NCI-H524 (cell line): ENCODE measurements around the gene ERCC6L.

Source experiments
- DNase-seq, 2 experiments: peaks; one replicate each; lab custom pipeline; 2025; lab: John Stamatoyannopoulos, UW

Gene ERCC6L, protein sequence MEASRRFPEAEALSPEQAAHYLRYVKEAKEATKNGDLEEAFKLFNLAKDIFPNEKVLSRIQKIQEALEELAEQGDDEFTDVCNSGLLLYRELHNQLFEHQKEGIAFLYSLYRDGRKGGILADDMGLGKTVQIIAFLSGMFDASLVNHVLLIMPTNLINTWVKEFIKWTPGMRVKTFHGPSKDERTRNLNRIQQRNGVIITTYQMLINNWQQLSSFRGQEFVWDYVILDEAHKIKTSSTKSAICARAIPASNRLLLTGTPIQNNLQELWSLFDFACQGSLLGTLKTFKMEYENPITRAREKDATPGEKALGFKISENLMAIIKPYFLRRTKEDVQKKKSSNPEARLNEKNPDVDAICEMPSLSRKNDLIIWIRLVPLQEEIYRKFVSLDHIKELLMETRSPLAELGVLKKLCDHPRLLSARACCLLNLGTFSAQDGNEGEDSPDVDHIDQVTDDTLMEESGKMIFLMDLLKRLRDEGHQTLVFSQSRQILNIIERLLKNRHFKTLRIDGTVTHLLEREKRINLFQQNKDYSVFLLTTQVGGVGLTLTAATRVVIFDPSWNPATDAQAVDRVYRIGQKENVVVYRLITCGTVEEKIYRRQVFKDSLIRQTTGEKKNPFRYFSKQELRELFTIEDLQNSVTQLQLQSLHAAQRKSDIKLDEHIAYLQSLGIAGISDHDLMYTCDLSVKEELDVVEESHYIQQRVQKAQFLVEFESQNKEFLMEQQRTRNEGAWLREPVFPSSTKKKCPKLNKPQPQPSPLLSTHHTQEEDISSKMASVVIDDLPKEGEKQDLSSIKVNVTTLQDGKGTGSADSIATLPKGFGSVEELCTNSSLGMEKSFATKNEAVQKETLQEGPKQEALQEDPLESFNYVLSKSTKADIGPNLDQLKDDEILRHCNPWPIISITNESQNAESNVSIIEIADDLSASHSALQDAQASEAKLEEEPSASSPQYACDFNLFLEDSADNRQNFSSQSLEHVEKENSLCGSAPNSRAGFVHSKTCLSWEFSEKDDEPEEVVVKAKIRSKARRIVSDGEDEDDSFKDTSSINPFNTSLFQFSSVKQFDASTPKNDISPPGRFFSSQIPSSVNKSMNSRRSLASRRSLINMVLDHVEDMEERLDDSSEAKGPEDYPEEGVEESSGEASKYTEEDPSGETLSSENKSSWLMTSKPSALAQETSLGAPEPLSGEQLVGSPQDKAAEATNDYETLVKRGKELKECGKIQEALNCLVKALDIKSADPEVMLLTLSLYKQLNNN

DNA sequence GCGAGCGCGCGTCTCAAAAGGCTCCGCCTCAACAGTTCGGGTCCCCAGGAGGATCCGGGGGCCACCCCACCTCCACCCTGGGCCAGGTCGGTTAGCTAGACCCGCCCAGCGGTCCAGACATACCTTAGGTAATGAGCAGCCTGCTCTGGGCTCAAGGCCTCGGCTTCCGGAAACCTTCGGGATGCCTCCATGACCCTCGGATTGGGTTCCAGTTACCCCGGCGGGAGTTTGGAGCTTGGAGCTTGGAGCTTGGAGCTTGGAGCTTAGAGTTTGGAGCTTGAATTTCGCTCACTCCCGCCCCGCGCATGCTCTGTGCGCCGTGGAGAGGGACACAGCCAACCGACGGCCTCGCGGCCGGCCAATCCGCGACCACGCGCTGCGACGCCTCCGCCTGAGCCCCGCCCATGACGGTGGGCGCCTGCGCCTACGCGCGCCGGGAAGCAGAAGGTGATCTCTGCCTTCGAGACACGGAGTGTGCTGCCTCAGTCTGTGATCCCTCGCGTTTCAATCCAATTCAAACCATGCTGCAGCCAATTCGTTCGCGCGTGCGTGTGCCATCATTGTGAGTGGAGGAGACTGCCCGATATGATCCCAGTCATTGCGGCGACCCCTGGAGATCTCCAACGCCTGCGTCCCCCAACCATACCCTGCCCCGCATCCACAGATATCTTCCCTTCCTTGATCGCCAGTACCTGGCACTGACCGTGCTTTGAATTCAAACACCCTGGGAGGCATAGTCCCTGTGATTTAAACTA is at the start of gene ERCC6L:
Gene ERCC6L, minus strand, starts transcription at position 307 of the 755 bp plus-strand sequence. Its CDS starts 116 bp downstream, at position 191.
- peak; percentile 79 to 82 for DNase-seq

DNA sequence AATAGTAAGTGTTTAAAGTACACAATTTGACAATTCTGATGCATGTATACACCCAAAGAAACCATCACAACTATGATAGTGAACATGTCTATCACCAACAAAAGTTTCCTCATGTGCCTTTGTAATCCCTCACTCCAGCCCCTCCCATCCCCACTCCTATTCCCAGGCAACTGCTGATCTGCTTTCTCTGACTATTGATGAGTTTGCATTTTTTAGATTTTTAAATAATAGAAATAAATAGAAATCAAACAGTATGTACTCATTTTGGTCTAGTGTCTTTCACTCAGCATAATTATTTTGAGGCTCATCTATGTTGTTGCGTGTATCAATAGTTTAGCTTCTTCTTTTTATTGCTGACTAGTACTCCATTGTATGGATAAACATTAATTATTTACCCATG is 43.5 kb upstream of the ERCC6L start:
- no peak for DNase-seq

DNA sequence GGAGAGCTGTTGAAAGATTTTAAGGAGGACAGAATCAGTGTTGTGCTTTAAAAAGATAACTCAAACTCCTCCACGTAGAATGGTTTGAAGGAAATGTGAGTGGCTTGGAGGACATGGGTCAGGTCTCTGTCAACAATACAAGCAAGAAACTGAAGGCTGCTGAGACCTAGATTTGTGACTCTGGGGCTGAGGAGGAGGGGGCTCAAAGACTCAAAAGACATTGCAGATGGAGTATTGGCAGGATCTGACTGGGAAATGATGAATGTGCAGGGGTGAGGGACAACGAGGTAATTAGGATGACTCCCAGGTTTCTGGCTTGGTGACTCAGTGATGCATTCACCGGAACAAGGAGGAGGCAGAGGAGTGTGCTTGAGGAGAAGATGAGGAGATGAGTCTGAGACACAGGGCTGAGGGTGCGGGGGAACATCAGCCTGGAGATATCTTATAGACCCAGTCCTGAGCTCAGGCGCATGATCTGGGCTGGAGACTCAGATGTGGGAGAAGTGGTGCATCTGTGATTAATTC is 41.6 kb upstream of the ERCC6L start:
- no peak for DNase-seq

DNA sequence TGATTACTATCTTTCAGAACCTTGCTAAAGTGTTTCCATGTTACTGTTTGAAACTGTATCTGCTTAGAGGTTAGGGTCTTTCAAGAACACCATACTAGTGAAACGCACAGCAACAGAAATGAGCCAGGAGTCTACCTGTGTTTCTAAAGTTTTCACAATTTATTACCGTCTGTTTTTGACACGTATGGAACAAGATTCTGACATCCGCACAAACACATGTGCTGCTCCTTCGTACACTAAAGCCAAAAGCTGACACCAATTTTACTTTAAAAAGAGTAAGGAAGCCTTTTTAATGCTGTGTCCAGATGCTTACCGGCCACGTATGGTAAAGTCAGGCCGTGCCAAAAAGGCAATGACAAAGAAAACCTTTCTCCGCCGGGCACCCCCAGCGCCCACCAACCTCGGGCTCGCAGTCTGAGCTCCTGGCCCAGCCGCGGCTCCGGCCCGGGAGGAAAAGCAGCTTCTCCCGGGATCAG is 37.7 kb upstream of the ERCC6L start:
- no peak for DNase-seq

DNA sequence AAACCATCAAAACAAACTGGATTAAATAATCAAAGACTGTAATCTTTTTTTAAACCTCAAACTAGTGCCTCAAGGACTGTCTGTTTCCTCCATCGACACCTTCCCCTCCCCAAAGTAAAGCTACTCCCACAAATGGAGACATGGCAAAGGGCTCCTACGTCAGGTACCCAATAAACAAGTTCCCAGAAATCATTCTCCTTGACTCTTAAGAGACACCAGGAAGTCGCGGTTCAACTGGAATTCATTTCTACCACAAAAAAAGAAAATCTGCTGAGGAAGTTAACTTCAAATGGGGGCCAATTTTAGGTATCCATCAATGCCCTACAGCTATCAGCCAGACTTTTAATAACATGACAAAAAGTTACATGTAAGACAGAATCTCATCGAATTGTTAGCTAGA is 35.7 kb upstream of the ERCC6L start:
- no peak for DNase-seq

DNA sequence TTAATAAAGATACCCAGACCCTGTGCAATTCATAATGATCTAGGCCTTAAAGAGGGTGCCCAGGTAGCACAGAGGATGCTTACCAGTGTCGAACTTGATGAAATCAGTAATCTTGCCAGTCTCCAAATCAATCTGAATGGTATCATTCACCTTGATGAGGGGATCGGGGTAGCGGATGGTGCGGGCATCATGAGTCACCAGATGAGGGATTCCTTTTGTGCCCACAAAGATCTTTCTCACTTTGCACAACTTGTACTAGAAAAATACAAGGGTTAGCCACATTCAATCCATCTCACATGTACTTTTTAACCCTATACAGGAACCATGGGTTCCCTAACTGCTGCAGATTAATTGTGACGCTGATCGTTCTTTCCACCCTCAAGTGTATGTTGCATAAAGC is 34.9 kb upstream of the ERCC6L start:
- DNase-seq: no peak

DNA sequence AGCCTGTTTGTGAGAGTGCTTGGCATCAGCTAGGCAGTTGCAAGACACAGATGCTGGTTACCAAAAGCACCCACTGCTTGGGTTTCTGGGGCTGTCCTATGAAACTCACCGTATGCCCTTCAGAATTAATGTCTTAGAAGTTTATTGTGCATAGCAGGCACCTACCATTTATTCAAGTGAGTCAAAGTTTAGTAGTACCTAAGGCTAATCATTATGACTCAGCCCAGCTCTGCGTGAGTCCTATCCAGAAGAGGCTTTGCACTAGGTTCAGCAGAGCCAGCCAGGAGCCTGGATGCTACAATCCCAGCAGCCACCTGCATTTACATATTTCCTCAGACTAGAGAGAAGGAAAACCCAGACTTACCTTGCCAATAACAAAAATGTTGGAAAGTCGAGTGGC is 34.0 kb upstream of the ERCC6L start:
- DNase-seq: no peak

DNA sequence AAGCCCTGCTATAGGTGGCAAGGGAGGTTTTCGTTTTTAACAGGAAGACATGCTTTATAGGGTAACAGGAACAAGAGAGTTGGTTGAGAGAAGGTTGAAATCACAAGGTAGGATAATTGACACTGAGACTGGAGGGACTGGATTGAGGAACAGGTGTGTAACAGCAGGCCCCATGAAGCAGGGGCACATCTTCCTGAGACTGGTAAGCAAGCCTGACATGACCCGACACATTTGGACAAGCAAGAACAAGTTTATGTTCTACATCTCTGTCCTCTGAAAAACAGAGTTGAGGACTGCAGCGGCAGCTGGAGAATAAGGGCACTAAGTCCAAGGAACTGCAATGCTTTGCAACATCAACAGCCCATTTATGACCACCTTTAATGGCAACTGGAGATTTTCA is 33.0 kb upstream of the ERCC6L start:
- DNase-seq: no peak

DNA sequence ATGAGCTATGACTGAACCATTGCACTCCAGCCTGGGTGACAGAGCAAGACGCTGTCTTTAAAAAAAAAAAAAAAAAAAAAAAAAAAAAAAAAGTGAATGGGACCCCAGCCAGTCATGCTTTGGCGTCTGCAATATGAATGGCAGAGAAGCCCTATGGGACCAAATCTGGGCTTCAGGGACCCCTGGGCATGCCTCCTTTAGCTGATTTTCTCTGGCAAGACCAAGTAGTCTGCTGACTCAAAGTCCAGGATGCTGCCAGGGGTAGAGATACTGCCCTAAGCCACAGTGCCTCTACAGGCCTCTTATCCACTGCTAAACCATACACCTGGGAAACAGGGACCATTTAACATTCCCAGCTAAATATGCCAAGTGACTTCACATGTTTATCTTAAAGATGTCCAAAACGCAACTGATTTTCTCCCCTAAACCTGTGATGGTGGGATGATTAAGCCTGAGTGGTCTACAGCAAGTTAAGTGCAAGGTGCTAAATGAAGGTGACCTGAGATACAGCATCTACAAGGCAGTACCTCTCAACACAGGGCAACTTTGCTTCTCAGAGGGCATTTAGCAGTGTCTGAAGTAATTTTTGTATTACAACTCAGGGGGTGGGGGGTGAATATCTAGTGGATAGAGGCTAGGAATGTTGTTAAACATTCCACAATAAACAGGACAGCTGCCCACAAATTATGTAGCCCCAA is 32.4 kb upstream of the ERCC6L start:
- no peak for DNase-seq

DNA sequence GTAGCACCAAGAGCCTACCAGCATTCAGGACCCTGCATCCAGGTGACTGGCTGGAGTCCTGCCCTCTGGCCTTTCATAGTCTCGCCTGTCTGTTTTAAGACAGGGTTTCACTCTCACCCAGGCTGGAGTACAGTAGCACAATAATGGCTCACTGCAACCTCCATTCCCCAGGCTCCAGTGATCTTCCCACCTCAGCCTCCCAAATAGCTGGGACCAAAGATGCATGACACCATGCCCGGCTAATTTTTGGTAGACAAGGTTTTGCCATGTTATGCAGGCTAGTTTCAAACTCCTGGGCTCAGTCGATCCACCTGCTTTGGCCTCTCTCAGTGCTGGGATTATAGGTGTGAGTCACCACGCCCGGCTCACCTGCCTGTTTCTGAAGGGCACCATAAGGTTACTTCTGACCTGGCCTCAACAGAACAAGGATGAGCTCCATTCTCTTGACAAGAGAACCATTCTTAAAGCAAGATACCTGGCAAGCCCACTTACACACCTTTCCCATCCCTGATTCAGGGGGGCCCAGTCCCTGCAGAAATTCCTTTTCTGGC is 31.6 kb upstream of the ERCC6L start:
- DNase-seq: no peak

DNA sequence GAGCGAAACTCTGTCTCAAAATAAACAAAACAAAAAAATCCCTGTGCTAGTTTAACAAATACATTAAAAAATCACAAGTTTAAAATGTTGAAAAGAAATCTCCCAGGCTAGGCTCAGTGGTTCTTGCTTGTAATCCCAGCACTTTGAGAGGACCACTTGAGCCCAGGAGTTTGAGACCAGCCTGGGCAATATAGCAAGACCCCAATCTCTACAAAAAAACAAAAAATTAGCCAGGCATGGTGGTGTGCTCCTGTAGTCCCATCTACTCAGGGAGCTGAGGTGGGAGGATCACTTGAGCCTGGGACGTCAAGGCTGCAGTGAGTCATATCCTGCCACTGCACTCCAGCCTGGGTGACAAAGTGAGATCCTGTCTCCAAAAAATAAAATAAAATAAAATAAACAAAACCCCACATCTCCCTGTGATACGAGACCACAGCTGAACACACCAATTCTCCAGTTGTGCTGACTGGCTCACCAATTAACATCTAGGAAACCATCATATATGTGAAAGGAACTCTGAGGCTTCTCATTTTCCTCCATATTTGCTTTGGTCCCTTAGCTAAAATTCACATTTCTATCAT is 30.9 kb upstream of the ERCC6L start:
- DNase-seq: no peak

DNA sequence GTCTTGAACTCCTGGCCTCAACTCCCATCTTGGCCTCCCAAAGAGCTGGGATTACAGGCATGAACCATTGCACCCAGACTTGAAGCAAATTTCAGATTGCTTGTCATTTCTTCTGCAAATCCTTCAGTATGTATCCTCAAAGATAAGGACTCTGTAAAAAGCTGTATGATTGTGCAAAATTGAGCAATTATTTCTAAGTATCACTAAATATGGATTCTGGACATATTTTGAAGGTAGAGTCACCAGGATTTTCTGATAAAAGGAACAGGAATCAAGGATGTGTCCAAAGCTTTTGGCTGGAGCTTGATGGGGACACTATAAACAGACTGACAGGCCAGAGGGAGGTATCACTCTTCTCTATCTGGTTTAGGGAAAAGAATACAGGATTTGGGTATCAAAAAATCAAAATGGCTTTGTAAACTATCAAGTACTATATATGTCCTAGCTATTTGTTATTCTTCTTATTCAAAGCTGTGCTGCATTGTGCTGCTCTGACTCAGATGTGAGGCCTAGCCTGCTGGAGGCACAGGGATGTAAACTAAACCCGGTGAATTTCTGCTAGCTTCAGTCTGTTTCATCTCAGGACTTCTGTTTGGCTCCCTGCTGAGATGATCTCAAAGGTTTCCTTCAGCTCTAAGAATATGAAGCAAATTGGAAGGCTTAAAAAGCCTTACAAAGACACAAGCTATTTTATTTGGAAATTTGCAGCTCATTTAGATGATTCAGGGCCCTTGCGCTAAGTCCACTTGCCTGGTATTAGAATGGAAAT is 30.0 kb upstream of the ERCC6L start:
- no peak for DNase-seq

DNA sequence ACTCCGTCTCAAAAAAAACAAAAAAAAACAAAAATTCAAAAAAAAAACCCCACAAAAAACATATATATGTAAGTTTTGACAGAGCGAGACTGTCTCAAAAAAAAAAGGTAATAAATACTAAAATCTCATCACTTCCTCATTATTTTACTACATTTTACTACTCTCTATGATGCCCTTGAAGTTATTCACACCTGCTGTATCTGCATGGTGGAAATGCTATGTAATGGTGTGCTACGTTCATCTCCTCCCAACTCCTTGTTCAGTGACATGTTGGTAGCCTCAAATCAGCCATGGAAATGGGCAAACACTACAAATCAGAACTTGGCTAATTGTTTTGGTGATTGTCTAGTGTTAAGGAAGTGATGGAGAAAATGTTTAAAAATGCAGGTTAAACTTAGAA is 26.4 kb upstream of the ERCC6L start:
- no peak for DNase-seq

DNA sequence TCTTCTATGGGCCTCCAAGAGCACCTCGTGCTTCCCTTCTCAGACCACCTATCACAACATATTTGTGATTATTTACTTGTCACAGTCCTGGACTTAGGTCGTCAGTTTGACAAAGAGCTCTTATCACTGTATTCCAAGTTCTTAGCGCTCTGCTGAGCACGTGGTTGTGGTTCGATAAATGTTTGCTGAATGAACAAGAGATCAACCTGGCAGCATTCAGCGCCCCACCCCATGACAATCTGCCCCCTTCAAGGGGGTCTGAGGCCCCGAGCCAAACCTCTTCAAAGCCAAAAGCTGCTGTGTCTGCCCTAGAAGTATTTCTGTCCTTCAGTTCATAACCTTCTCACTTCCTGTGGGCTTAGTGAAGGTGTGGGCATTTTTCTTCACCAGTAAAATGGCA is 23.2 kb upstream of the ERCC6L start:
- peak in 1 of 2 experiments; percentile 37 for DNase-seq

DNA sequence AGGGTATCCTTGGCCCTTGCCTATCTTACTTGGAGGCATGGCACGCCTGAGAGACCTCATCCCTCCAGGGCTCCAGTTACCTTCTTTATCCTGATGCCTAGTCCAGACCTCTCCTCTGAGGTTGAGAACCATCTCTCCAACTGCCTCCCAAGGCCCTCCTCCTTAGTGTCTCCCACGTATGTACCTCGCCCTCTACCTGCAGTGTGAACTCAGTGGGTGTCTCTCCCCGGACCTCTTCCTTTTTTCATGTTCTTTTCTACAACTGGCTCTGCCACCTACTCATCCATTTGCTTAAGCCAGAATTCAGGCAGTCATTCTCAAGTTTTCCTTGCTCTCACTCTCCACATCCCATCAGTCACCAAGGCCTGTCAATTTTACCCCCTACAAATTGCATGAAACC is 21.6 kb upstream of the ERCC6L start:
- no peak for DNase-seq

DNA sequence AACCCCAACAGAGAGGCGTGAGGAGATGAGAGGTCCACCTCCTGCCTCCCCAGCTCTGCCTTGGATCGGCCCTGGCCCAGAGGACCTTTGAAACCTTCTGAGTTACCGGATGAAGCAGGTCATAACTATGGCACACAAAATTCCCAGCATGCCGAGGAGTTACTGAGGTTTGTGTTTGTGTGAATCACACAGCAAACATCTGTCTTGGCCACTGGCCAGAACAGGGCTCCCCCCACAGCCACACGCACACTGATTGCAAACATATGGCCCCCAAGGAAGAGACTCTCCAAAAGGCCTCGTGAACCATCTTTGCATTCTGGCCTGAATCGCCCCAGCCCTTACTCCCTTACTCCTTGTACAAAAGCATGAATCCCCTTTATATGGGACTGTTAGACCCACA is 19.3 kb upstream of the ERCC6L start:
- DNase-seq: peak in 1 of 2 experiments; percentile 35

DNA sequence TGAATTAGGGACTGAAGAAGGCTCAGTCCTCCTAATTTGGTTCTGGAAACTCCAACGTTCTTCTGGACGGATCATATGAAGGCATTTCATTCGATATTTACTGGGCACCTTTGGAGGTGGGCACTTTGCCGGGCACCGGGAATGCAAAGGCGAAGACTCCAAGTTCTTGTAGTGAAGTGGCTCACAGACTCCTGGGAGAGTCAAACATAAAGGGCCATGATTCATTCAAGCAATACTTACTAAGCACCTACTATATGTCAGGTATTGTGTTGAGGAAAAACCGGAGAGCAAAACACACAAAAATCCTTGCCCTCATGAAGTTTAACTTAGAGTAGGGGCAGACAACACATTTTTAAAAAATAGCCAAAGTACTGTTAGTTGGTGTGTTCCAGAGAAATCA is 17.0 kb upstream of the ERCC6L start:
- DNase-seq: no peak

DNA sequence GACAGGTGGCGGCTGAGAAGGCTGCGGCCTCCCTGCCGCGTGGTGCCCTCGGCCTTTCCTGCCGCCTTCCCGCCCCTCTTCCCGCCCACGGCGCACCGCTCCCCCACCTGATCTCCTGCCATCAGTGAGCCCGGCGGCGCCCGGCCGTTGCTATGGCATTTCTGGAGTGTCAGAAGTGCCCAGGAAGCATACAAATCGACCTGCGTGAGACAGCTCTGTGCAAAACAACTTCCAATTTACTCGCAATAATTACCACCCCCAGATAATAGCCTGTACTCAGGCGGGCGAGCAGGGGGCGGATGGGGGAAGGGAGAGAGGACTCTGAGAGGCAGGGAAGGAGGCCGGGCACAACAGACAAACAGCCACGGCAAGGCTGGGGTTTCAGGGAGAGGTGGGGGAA is 16.6 kb upstream of the ERCC6L start:
- peak in 1 of 2 experiments; percentile 15 for DNase-seq

DNA sequence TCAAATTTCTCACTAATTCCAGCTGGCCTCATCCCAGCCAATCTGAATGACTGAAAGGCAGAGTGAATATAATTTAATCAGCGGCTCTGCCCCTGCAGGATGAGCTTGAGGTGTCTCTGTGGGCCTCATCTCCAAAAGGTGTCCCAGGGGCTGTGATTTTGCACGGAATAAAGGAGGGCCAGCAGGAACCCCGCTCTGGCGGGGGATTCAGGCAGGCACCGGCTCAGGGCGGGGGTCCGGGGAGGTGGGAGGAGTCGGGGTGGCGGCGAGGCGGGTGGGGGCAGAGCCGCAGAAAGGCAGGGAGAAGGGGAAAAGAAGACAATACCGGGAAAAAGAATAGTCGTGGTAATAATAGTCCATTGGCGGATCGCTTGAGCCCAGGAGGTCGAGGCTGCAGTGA is 16.0 kb upstream of the ERCC6L start:
- no peak for DNase-seq
